ENCODE data around the gene ROR2. TPM values are rescaled to one million over a fixed set of nuclear protein-coding genes. Genes with fewer than 3 reads are reported as not detected.
A peak's percentile ranks its signal among the peaks of the same experiment; 100 is the strongest.

The ROR2 gene
- total RNA-seq, 1 donor from 2014 or later: 0.74 TPM

GRCh38 chr9:91663858-91664257 lies 286.2 kb downstream of the ROR2 start:
- Histone ChIP-seq H3K4me1 (no peaks in the 10 kb centered on the region), H3K4me3 (no peak overlapping the region), H3K27ac (replicated peaks) (no peak overlapping the region), H3K36me3 (no peaks in the 10 kb centered on the region), H3K27me3 (ENCODE audit: low read depth) (no peaks in the 10 kb centered on the region), H3K9me3 (replicated peaks) (no peaks in the 10 kb centered on the region)
- intact Hi-C loops (cut with micrococcal nuclease): no loop called here
- TF ChIP-seq CTCF (IDR thresholded peaks at IDR 0.05; ENCODE audit: borderline replicate concordance): no peak
- DNase-seq: no peak

GRCh38 chr9:91661451-91661850 lies 288.6 kb downstream of the ROR2 start:
- Histone ChIP-seq H3K4me1 (no peaks in the 10 kb centered on the region), H3K4me3 (no peak overlapping the region), H3K36me3 (no peaks in the 10 kb centered on the region), H3K9me3 (replicated peaks) (no peaks in the 10 kb centered on the region), H3K27ac (replicated peaks) (no peak overlapping the region), H3K27me3 (ENCODE audit: low read depth) (no peaks in the 10 kb centered on the region)
- DNase-seq: no peak
- TF ChIP-seq CTCF (IDR thresholded peaks at IDR 0.05; ENCODE audit: borderline replicate concordance): no peak
- intact Hi-C loops (cut with micrococcal nuclease): no loop called here

- no peak for DNase-seq
- H3K4me3 ChIP-seq: no peak overlapping the region
- no peak for TF ChIP-seq CTCF (IDR thresholded peaks at IDR 0.05; ENCODE audit: borderline replicate concordance)
- no peaks in the 10 kb centered on the region for H3K27me3 ChIP-seq (ENCODE audit: low read depth)
- H3K27ac ChIP-seq (replicated peaks): no peak overlapping the region
- H3K9me3 ChIP-seq (replicated peaks): no peaks in the 10 kb centered on the region
- no peaks in the 10 kb centered on the region for H3K36me3 ChIP-seq
- intact Hi-C loops (cut with micrococcal nuclease): no loop called here
- H3K4me1 ChIP-seq: no peaks in the 10 kb centered on the region
Measured at GRCh38 chr9:91660521-91660920, 289.5 kb downstream of the ROR2 start.

GRCh38 chr9:91659529-91660495 lies 290.2 kb downstream of the ROR2 start:
- TF ChIP-seq CTCF (IDR thresholded peaks at IDR 0.05; ENCODE audit: borderline replicate concordance): peak; percentile 42

GRCh38 chr9:91658513-91659105 lies 291.4 kb downstream of the ROR2 start:
- DNase-seq: no peak
- intact Hi-C loops (cut with micrococcal nuclease): no loop called here
- no peaks in the 10 kb centered on the region for H3K9me3 ChIP-seq (replicated peaks)
- H3K27me3 ChIP-seq (ENCODE audit: low read depth): no peaks in the 10 kb centered on the region
- H3K27ac ChIP-seq (replicated peaks): no peak overlapping the region
- H3K4me3 ChIP-seq: no peak overlapping the region
- TF ChIP-seq CTCF (IDR thresholded peaks at IDR 0.05; ENCODE audit: borderline replicate concordance): no peak
- H3K36me3 ChIP-seq: no peaks in the 10 kb centered on the region
- no peaks in the 10 kb centered on the region for H3K4me1 ChIP-seq

More at GRCh38 chr9:91659529-91660495, 290.2 kb downstream of the ROR2 start:
- Histone ChIP-seq H3K36me3 (no peaks in the 10 kb centered on the region), H3K27ac (replicated peaks) (no peak overlapping the region), H3K9me3 (replicated peaks) (no peaks in the 10 kb centered on the region), H3K4me1 (no peaks in the 10 kb centered on the region), H3K27me3 (ENCODE audit: low read depth) (no peaks in the 10 kb centered on the region), H3K4me3 (no peak overlapping the region)
- DNase-seq: no peak
- intact Hi-C loops (cut with micrococcal nuclease): no loop called here

Measured in left ventricle myocardium inferior (tissue), 1 donor.